Measurements from ENCODE around the gene MRPL20.

Gene MRPL20

GRCh38 chr1:1373815-1374588, 33.1 kb downstream of the MRPL20 start:
- TF ChIP-seq EGR1 (IDR thresholded peaks at IDR 0.05) (no peak), ZBTB7A (IDR thresholded peaks at IDR 0.05; ENCODE audit: low read depth) (no peak), CEBPB (IDR thresholded peaks at IDR 0.05) (no peak), TCF12 (IDR thresholded peaks at IDR 0.05; ENCODE audit: low read depth) (no peak), FOXM1 (IDR thresholded peaks at IDR 0.05; ENCODE audit: borderline replicate concordance, low read depth) (no peak), REST (IDR thresholded peaks at IDR 0.05; ENCODE audit: low read depth) (no peak), TAF1 (IDR thresholded peaks at IDR 0.05; ENCODE audit: low read depth) (no peak), RAD21 (IDR thresholded peaks at IDR 0.05; ENCODE audit: low read depth) (no peak), EP300 (IDR thresholded peaks at IDR 0.05; ENCODE audit: borderline replicate concordance) (no peak), MAX (IDR thresholded peaks at IDR 0.05) (no peak), NFIC (IDR thresholded peaks at IDR 0.05) (no peak), CREB1 (IDR thresholded peaks at IDR 0.05; ENCODE audit: low read depth) (no peak), YY1 (IDR thresholded peaks at IDR 0.05; ENCODE audit: low read depth) (no peak), TEAD4 (IDR thresholded peaks at IDR 0.05) (no peak)
- TF ChIP-seq, protein P1, sequence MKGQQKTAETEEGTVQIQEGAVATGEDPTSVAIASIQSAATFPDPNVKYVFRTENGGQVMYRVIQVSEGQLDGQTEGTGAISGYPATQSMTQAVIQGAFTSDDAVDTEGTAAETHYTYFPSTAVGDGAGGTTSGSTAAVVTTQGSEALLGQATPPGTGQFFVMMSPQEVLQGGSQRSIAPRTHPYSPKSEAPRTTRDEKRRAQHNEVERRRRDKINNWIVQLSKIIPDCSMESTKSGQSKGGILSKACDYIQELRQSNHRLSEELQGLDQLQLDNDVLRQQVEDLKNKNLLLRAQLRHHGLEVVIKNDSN (IDR thresholded peaks at IDR 0.05), result no peak

- TF ChIP-seq RAD21 (IDR thresholded peaks at IDR 0.05; ENCODE audit: low read depth), result no peak
- TF ChIP-seq FOXM1 (IDR thresholded peaks at IDR 0.05; ENCODE audit: borderline replicate concordance, low read depth), result no peak
- no peak for TF ChIP-seq TAF1 (IDR thresholded peaks at IDR 0.05; ENCODE audit: low read depth)
- TF ChIP-seq YY1 (IDR thresholded peaks at IDR 0.05; ENCODE audit: low read depth), result no peak
- TF ChIP-seq EGR1 (IDR thresholded peaks at IDR 0.05), result no peak
- no peak for TF ChIP-seq REST (IDR thresholded peaks at IDR 0.05; ENCODE audit: low read depth)
- no peak for TF ChIP-seq TCF12 (IDR thresholded peaks at IDR 0.05; ENCODE audit: low read depth)
- no peak for TF ChIP-seq EP300 (IDR thresholded peaks at IDR 0.05; ENCODE audit: borderline replicate concordance)
These were observed 33.9 kb downstream of the MRPL20 start for GRCh38 chr1:1373051-1373814.

GRCh38 chr1:1371746-1372711, 35.1 kb downstream of the MRPL20 start:
- TF ChIP-seq FOXM1 (IDR thresholded peaks at IDR 0.05; ENCODE audit: borderline replicate concordance, low read depth) (no peak), RAD21 (IDR thresholded peaks at IDR 0.05; ENCODE audit: low read depth) (peak; percentile 48; the same call in 1 of the 2 replicates), TAF1 (IDR thresholded peaks at IDR 0.05; ENCODE audit: low read depth) (no peak)

DNA sequence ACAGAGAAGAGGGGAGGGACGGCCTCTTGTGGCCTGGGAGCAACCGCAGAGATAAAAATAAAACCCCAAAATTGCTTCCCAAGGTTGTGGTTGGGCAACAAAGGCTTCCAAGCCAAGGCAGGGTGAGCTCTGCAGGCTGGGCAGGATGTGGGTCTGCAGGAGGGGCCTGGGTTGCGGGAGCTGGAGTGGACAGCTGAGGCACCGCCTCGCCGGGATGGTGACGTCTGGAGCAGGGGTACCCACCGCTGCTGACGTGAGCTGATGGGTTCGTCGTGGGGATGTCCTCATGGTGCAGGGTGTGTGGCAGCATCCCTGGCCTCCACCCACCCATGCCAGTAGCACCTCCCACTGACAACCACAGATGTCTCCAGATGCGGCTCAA, 35.7 kb downstream of the MRPL20 start:
- TF ChIP-seq EP300 (IDR thresholded peaks at IDR 0.05; ENCODE audit: borderline replicate concordance) (no peak), NFIC (IDR thresholded peaks at IDR 0.05) (no peak), EGR1 (IDR thresholded peaks at IDR 0.05) (no peak), FOXM1 (IDR thresholded peaks at IDR 0.05; ENCODE audit: borderline replicate concordance, low read depth) (no peak), RAD21 (IDR thresholded peaks at IDR 0.05; ENCODE audit: low read depth) (no peak), MAX (IDR thresholded peaks at IDR 0.05) (no peak), CEBPB (IDR thresholded peaks at IDR 0.05) (no peak), REST (IDR thresholded peaks at IDR 0.05; ENCODE audit: low read depth) (no peak), TEAD4 (IDR thresholded peaks at IDR 0.05) (no peak), YY1 (IDR thresholded peaks at IDR 0.05; ENCODE audit: low read depth) (no peak), ZBTB7A (IDR thresholded peaks at IDR 0.05; ENCODE audit: low read depth) (no peak), CREB1 (IDR thresholded peaks at IDR 0.05; ENCODE audit: low read depth) (no peak)

Measured in Ishikawa (cell line).